Neural crest cell (in vitro differentiated cells): ENCODE results near the gene MAST4. TPM values are rescaled to one million over a fixed set of nuclear protein-coding genes. Genes with fewer than 3 reads are reported as not detected.

Source experiments
- DNase-seq: peaks from one replicate; pipeline ENCODE4 v3.0.0; 2021; ENCODE audit warnings: low read depth, mixed read lengths, low spot score
- H3K27ac Mint-ChIP-seq: one replicate; pipeline ENCODE4 v1.8.0; 2021; ENCODE audit warnings: mild to moderate bottlenecking, mixed read lengths; ENCODE audit not compliant: unreplicated experiment
- H3K27me3 Mint-ChIP-seq: 2 replicates; pipeline ENCODE4 v1.8.0; 2021; ENCODE audit warnings: low read depth, mild to moderate bottlenecking, mixed read lengths
- H3K36me3 Mint-ChIP-seq: 2 replicates; pipeline ENCODE4 v1.8.0; 2021; ENCODE audit warnings: low read depth, mild to moderate bottlenecking, mixed read lengths
- H3K4me1 Mint-ChIP-seq: 2 replicates; pipeline ENCODE4 v1.8.0; 2021; ENCODE audit warnings: mixed read lengths
- H3K4me3 Mint-ChIP-seq: one replicate; pipeline ENCODE4 v1.8.0; 2021; ENCODE audit warnings: mild to moderate bottlenecking, mixed read lengths
- H3K9me3 Mint-ChIP-seq: 2 replicates; pipeline ENCODE4 v1.8.0; 2021; ENCODE audit warnings: mixed read lengths
- total RNA-seq: library from RNA; stranded (reverse); gene quantifications from 2 replicates; pipeline ENCODE4 v1.2.1, GENCODE V29; 2021
- TF ChIP-seq, protein P1 (sequence below): fragments of 200-600 bp; sonication (generic); conservative IDR thresholded peaks from 2 replicates; pipeline ENCODE4 v1.5.0; 2021; ENCODE audit warnings: antibody characterized with exemption, mild to moderate bottlenecking

The MAST4 gene
- total RNA-seq, 1 donor from 2014 or later = 7.3 TPM

DNA sequence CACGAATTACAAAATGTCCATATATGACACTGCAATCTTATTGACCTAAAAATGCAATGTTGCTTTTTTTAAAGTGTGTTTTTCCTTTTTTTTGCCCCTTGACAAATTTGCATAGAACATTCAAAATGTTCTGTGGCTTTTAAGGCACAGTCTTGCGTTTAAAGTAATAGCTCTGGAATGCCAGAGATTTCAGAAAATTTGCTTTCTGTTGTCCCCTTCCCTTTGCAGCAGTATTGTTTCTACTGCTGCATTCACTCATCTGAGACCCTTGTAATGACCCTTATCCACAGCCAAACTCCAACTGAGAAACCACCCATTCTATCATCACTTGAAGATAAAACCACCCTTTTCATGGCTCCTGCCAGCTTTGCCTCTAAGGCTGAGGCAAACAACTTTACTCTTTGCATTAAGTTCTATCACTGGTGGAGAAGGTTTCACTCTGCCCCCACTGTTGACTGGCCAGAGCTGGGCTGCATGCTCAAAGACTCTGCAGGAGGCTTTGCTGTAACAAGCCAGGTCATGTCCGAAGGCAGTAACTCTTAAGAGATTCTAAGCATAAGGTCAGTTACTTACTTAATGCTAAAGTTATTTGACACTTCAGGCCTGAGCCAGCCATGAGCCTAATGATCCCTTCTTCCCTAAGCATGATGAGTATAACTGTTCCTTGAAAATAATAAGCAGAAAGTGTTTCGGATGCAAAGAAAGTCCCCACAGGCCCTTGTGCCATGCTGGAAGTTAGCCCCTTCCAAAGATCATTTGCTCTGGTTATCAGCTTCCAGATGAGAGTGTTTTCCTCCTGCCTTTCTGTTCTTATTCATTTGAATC is 498.5 kb downstream of the MAST4 start:
- H3K4me3 Mint-ChIP-seq = no peak overlapping the region
- H3K9me3 Mint-ChIP-seq = no peaks in the 10 kb centered on the region
- peaks cover 23% of the 10 kb centered on the region for H3K4me1 Mint-ChIP-seq
- no peaks in the 10 kb centered on the region for H3K36me3 Mint-ChIP-seq
- peak overlapping the region; percentile 10 for H3K27ac Mint-ChIP-seq
- no peak for DNase-seq
- H3K27me3 Mint-ChIP-seq = no peaks in the 10 kb centered on the region
- TF ChIP-seq, protein P1, sequence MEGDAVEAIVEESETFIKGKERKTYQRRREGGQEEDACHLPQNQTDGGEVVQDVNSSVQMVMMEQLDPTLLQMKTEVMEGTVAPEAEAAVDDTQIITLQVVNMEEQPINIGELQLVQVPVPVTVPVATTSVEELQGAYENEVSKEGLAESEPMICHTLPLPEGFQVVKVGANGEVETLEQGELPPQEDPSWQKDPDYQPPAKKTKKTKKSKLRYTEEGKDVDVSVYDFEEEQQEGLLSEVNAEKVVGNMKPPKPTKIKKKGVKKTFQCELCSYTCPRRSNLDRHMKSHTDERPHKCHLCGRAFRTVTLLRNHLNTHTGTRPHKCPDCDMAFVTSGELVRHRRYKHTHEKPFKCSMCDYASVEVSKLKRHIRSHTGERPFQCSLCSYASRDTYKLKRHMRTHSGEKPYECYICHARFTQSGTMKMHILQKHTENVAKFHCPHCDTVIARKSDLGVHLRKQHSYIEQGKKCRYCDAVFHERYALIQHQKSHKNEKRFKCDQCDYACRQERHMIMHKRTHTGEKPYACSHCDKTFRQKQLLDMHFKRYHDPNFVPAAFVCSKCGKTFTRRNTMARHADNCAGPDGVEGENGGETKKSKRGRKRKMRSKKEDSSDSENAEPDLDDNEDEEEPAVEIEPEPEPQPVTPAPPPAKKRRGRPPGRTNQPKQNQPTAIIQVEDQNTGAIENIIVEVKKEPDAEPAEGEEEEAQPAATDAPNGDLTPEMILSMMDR = no peak

DNA sequence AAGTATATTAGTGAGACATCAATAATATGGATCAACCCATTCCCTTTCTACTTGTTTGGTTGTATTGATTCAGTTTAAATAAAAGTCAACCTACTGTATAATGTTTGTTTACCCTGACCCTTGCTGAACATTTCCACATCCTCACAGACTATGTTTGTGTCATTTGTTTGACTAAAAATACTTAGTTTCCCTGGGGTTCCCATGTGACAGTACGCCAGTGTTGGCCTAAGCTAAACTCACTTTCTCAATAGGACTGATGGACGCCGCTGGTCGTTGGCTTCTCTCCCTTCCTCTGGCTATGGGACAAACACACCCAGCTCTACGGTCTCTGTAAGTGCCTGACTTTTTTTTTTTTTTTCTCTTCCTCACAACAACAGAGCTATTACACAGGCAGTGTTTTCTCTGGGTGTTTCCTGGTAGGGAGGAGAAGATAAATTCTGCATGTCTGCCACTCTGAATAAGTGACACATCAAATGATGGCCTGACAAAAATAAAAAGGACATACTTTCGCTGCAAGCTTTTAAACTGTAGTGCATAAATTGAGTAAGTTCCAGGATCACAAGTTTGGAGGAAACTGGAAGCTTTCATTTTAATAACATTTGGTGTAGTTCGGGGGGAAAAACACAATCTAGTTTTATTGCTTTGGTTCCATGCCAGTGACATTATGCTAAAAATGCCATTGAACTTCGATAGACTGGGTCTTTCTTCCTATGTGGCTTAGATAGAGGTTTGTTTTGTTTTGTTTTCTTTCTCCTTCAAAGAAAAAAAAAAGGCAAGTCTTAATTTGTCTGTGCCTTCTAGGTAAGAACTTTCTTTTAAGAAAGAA is 499.4 kb downstream of the MAST4 start:
- H3K9me3 Mint-ChIP-seq = no peaks in the 10 kb centered on the region
- DNase-seq = no peak
- no peak overlapping the region for H3K27ac Mint-ChIP-seq
- H3K27me3 Mint-ChIP-seq = no peaks in the 10 kb centered on the region
- TF ChIP-seq, protein P1 = no peak
- no peak overlapping the region for H3K4me3 Mint-ChIP-seq
- no peaks in the 10 kb centered on the region for H3K36me3 Mint-ChIP-seq
- H3K4me1 Mint-ChIP-seq = peaks cover 23% of the 10 kb centered on the region

- Mint-ChIP-seq H3K27me3 (no peaks in the 10 kb centered on the region), H3K4me1 (peaks cover 16% of the 10 kb centered on the region), H3K4me3 (no peak overlapping the region), H3K36me3 (no peaks in the 10 kb centered on the region), H3K9me3 (no peaks in the 10 kb centered on the region), H3K27ac (no peak overlapping the region)
- no peak for DNase-seq
- TF ChIP-seq, protein P1 = no peak
Observed at GRCh38 chr5:67098656-67099055, 502.5 kb downstream of the MAST4 start.

GRCh38 chr5:67100301-67100700 is 504.1 kb downstream of the MAST4 start:
- TF ChIP-seq, protein P1 = no peak
- DNase-seq = no peak
- H3K4me1 Mint-ChIP-seq = peaks cover 5% of the 10 kb centered on the region
- no peak overlapping the region for H3K27ac Mint-ChIP-seq
- no peaks in the 10 kb centered on the region for H3K9me3 Mint-ChIP-seq
- no peaks in the 10 kb centered on the region for H3K27me3 Mint-ChIP-seq
- H3K36me3 Mint-ChIP-seq = no peaks in the 10 kb centered on the region
- H3K4me3 Mint-ChIP-seq = no peak overlapping the region

DNA sequence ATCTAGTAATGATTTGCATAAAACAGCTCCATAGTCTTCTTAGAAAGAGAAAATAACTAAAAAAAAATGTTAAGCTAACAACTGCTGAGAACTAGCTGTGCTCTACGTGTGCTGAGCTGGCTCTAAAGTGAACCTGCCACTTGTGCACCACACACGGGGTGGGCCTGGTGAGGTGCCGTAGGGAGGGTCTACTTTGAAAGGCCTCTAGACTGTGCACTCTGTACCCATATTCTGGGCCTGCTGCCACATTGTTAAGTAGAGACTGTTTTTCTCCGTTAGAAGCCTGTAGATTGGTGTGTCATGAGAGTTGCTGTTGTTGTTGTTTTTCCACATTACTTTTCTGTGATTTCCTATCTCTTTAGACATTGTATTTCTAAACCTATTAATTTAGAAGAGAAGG is 506.5 kb downstream of the MAST4 start:
- no peak overlapping the region for H3K4me3 Mint-ChIP-seq
- TF ChIP-seq, protein P1 = no peak
- no peak overlapping the region for H3K27ac Mint-ChIP-seq
- no peaks in the 10 kb centered on the region for H3K27me3 Mint-ChIP-seq
- H3K4me1 Mint-ChIP-seq = no peaks in the 10 kb centered on the region
- DNase-seq = no peak
- H3K9me3 Mint-ChIP-seq = no peaks in the 10 kb centered on the region
- H3K36me3 Mint-ChIP-seq = no peaks in the 10 kb centered on the region
